Stomach (tissue), 9 donors: ENCODE data around the gene SPHK1. TPM values are rescaled to one million over a fixed set of nuclear protein-coding genes. Genes with fewer than 3 reads are reported as not detected.
A peak's percentile ranks its signal among the peaks of the same experiment; 100 is the strongest.

ENCODE experiments used
- DNase-seq, 2 donors: peaks; one replicate each; pipeline versions ENCODE4 v3.0.0 to v3.0.0-alpha.2; 2013 to 2019
- H3K27ac ChIP-seq, 5 donors: fragments of 200-600 bp in 4 of 5; sonication (generic) in 4 of 5; one replicate each; pipeline ENCODE4 v1.5.1; 2013 to 2019; ENCODE audit warnings: mild to moderate bottlenecking in 1 of 5, moderate library complexity in 1 of 5
- H3K27me3 ChIP-seq, 3 donors: fragments of 200-600 bp; sonication (generic); one replicate each; pipeline ENCODE4 v1.5.1; 2017 to 2019; ENCODE audit warnings: mixed run types in 1 of 3
- H3K36me3 ChIP-seq, 4 donors: fragments of 200-600 bp; sonication (generic); 1 replicate in 3 of 4; 2 replicates in 1 of 4; pipeline ENCODE4 v1.5.1; 2016 to 2019
- H3K4me1 ChIP-seq, 4 donors: fragments of 200-600 bp; sonication (generic); one replicate each; pipeline ENCODE4 v1.5.1; 2016 to 2019
- H3K4me3 ChIP-seq, 4 donors: fragments of 200-600 bp; sonication (generic) in 3 of 4; one replicate each; pipeline ENCODE4 v1.5.1; 2016 to 2019; ENCODE audit warnings: mild to moderate bottlenecking in 1 of 4
- H3K9me3 ChIP-seq, 4 donors: fragments of 200-600 bp; sonication (generic); one replicate each; pipeline ENCODE4 v1.5.1; 2016 to 2019
- EP300 ChIP-seq: sonication (generic); formaldehyde crosslinking; IDR thresholded peaks from one replicate; pipeline ENCODE4 v1.6.1; 2017; ENCODE audit warnings: antibody characterized with exemption
- POLR2A ChIP-seq, 4 donors: fragments of 450-650 bp; IDR thresholded peaks; one replicate each; pipeline ENCODE4 v1.6.1; 2016; ENCODE audit warnings: antibody characterized with exemption in 4 of 4, control low read depth in 2 of 4, mild to moderate bottlenecking in 1 of 4, moderate library complexity in 1 of 4
- POLR2AphosphoS5 ChIP-seq, 3 donors: sonication (generic); formaldehyde crosslinking; IDR thresholded peaks; one replicate each; pipeline ENCODE4 v1.6.1; 2016; ENCODE audit warnings: antibody characterized with exemption in 3 of 3
- WGBS, 5 donors: extraction: QIAGEN DNeasy Blood & Tissue Kit in 3 of 5; methylation state at CpG; one replicate each; pipeline versions ENCODE4 v1.1.5 to v1.1.7; 2013 to 2018; 5-methylcytosine and 5-hydroxymethylcytosine counted together
- intact Hi-C: fragments of 100-400 bp; cut with DNase I; formaldehyde crosslinking; loops from one replicate; pipeline ENCODE4 v1.15.1; 2023; ENCODE audit warnings: low total_unique reads
- polyA plus RNA-seq, 3 donors: library from polyadenylated mRNA; stranded (reverse); fragments of 200-250 nt; gene quantifications; one replicate each; pipeline ENCODE4 v1.2.3, GENCODE V29; 2013
- total RNA-seq, 5 donors: library from RNA; depleted of rRNA; stranded (reverse); fragments of >200 nt; gene quantifications; one replicate each; pipeline versions ENCODE4 v1.1.0 to v1.2.3, GENCODE V29; 2014 to 2016
- TF ChIP-seq, protein P1 (sequence below), 7 experiments: fragments of 450-650 bp in 4 of 7; fragments of 200-600 bp in 3 of 7; sonication (generic) in 3 of 7; IDR thresholded peaks; one replicate each; pipeline ENCODE4 v1.5.1; 2016 to 2019; ENCODE audit warnings: antibody characterized with exemption in 7 of 7, control low read depth in 2 of 7, mild to moderate bottlenecking in 1 of 7
- donor health status: healthy with polysubstance abuse.
- donor health status: Bipolar disorder and iron deficiency.
- donor health status: healthy.

The SPHK1 gene
- total and polyA plus RNA-seq, 8 donors = 0.45 to 13.9 (median 5.8) TPM; not detected in 1

DNA sequence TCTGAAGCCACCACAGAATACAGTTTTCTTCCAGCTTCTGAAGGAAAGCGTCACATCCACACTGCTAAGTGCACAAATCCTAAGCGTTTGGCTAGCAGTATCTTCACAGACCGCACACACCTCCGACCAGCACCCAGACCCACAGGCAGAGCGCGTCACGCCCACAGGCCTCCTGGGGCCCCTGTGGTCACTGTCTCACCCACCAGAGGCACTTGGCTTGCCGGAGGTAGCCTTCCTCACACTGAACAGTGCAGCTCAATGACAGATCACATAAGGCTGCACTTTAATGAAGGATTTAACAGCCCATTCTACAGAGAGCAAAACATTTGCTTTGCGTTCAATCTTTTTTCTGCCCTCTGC lies 21.2 kb downstream of the SPHK1 start:
- H3K9me3 ChIP-seq = no peaks in the 10 kb centered on the region
- peaks cover 0 to 27% (median 21%) of the 10 kb centered on the region in 4 donors for H3K4me1 ChIP-seq
- DNase-seq = no peak
- no peaks in the 10 kb centered on the region for H3K27me3 ChIP-seq
- H3K4me3 ChIP-seq = no peak overlapping the region
- H3K27ac ChIP-seq = no peak overlapping the region
- TF ChIP-seq, protein P1, sequence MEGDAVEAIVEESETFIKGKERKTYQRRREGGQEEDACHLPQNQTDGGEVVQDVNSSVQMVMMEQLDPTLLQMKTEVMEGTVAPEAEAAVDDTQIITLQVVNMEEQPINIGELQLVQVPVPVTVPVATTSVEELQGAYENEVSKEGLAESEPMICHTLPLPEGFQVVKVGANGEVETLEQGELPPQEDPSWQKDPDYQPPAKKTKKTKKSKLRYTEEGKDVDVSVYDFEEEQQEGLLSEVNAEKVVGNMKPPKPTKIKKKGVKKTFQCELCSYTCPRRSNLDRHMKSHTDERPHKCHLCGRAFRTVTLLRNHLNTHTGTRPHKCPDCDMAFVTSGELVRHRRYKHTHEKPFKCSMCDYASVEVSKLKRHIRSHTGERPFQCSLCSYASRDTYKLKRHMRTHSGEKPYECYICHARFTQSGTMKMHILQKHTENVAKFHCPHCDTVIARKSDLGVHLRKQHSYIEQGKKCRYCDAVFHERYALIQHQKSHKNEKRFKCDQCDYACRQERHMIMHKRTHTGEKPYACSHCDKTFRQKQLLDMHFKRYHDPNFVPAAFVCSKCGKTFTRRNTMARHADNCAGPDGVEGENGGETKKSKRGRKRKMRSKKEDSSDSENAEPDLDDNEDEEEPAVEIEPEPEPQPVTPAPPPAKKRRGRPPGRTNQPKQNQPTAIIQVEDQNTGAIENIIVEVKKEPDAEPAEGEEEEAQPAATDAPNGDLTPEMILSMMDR (IDR thresholded peaks at IDR 0.05) = no peak
- TF ChIP-seq POLR2A (IDR thresholded peaks at IDR 0.05) (no peak), POLR2AphosphoS5 (IDR thresholded peaks at IDR 0.05) (no peak), EP300 (no peak)
- 87 to 91% (median 89%) methylated on average over 8 to 9 of the region's 9 CpGs for WGBS, 5 donors
- peaks cover 28 to 58% (median 47%) of the 10 kb centered on the region in 4 donors for H3K36me3 ChIP-seq
- intact Hi-C loops = no loop called here

DNA sequence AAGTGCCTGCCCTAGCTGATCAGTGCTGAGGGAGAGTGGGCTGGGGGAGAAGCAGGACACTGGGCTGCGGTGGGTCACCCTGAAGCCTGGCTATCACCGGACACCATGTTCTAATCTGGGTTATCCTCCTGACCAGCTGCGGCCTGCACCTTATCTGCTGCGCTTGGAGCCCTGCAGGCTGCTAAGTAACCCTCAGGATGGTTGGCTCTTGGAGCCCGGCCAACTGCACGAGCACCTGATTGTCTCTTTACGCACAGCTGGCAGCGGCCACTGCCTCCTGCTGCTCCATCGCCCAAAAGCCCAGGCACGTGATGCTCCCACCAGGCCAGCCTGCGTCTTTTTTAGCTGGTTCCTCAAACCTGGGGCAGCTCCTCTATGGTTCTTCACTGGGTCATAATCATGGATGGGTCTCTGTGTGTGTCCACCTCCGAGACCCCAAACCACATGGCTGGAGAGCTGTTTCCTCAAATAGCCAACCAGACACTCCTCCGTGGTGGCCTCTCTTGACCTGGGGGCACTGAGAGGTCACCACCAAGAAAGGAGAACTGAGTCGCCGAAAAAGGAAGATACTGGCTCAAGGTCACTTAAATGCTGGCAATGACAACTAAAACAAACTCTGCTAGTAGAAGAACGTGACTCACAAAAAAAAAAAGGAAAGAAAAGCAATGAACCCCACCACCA lies 21.7 kb downstream of the SPHK1 start:
- no peak for TF ChIP-seq EP300
- no peak for TF ChIP-seq POLR2A (IDR thresholded peaks at IDR 0.05)
- TF ChIP-seq POLR2AphosphoS5 (IDR thresholded peaks at IDR 0.05) = no peak
- TF ChIP-seq, protein P1 (IDR thresholded peaks at IDR 0.05) = no peak
- DNase-seq = peak; percentile 49 to 76
- intact Hi-C loops = no loop called here
- H3K4me1 ChIP-seq = peaks cover 0 to 27% (median 21%) of the 10 kb centered on the region in 4 donors
- H3K27ac ChIP-seq = no peak overlapping the region
- H3K36me3 ChIP-seq = peaks cover 23 to 53% (median 42%) of the 10 kb centered on the region in 4 donors
- no peak overlapping the region for H3K4me3 ChIP-seq
- 52 to 63% (median 61%) methylated on average over 9 to 16 of the region's 16 CpGs for WGBS, 5 donors
- no peaks in the 10 kb centered on the region for H3K9me3 ChIP-seq
- no peaks in the 10 kb centered on the region for H3K27me3 ChIP-seq

DNA sequence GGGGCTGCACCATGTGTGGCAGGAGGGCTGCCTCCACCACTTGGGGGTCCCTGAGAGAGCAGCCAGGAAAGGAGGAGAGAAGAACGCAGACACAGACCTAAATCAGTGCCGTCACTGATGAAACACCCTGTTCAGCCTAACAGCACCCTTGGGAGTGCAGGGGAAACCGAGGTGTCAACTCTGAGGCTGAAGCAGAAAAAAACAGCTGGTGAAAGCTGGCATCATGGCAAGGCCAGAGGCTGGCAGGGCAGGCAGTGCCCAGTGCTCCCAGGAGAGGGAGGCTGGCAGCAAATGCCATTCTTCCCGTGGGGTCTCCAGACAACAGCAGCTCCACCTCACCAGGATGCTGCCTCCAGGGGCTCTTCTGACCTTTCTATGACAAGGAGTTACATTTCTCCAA lies 23.1 kb downstream of the SPHK1 start:
- DNase-seq = no peak
- intact Hi-C loops = no loop called here
- WGBS, 5 donors = 80 to 94% (median 86%) methylated on average over 4 of the region's 4 CpGs

DNA sequence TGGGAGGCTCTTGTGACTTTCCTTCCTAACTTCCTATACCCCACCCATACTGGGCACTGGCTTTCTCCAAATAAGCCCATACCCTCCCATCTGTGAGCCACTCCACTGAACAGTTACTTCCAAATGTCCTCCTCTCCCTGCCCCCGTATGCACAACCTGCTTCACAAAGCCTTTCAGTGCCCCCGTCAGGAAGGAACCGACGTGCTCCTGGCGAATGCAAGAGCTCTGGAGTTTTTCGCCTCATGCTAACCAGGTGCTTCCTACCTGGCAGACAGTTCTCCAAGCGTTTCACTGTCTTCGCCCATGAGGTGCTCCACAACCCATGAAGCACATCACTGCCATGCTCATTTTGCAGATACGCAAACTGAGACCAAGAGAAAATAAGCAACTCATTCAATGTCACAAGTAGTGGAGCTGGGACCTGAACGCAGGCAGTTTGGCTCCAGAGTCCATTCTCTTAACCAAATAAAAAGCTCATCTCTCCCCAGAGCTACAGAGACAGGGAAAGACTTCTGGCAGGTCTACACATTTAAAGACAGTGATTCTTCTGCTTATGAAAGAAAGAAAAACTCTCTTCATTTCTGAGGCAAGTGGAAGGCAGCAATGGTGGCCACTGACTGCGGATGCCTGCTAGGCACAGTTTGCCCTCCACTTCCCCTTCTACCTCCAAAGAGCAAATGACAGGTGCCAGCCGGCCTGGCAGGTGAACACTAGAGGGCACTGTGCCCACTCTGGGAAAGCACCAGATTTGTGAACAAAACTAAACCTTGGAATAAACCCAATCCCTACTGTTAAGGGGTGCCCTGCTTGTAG lies 23.8 kb downstream of the SPHK1 start:
- Histone ChIP-seq H3K27ac (no peak overlapping the region), H3K36me3 (peaks cover 7 to 46% (median 30%) of the 10 kb centered on the region in 4 donors), H3K27me3 (no peaks in the 10 kb centered on the region), H3K4me3 (no peak overlapping the region), H3K9me3 (no peaks in the 10 kb centered on the region), H3K4me1 (peaks cover 0 to 27% (median 21%) of the 10 kb centered on the region in 4 donors)
- 70 to 76% (median 73%) methylated on average over 12 of the region's 12 CpGs for WGBS, 5 donors
- TF ChIP-seq POLR2AphosphoS5 (IDR thresholded peaks at IDR 0.05) (peak in 1 of 3 donors; percentile 11), EP300 (no peak), POLR2A (IDR thresholded peaks at IDR 0.05) (no peak)
- TF ChIP-seq, protein P1 (IDR thresholded peaks at IDR 0.05) = peak in 5 of 7 experiments; percentile 59 to 81 (median 73)
- peak; percentile 85 for DNase-seq
- intact Hi-C loops = no loop called here

More for the DNA sequence above, 23.1 kb downstream of the SPHK1 start:
- Histone ChIP-seq H3K36me3 (peaks cover 10 to 47% (median 36%) of the 10 kb centered on the region in 4 donors), H3K27me3 (no peaks in the 10 kb centered on the region), H3K4me1 (peaks cover 0 to 27% (median 21%) of the 10 kb centered on the region in 4 donors), H3K27ac (no peak overlapping the region), H3K4me3 (no peak overlapping the region), H3K9me3 (no peaks in the 10 kb centered on the region)
- TF ChIP-seq, protein P1 (IDR thresholded peaks at IDR 0.05) = no peak
- TF ChIP-seq POLR2AphosphoS5 (IDR thresholded peaks at IDR 0.05) = no peak
- TF ChIP-seq POLR2A (IDR thresholded peaks at IDR 0.05) = no peak
- TF ChIP-seq EP300 = no peak
